A549 (cell line): ENCODE results near the gene MDC1. TPM values are rescaled to one million over a fixed set of nuclear protein-coding genes. Genes with fewer than 3 reads are reported as not detected.
"Not testable (repeated sequence)": the region's sequence is repeated elsewhere in the genome, so short reads cannot be mapped to it uniquely, and the experiment has no call there.

Source experiments
- ATAC-seq, 2 experiments: fragments of 200-7000 bp in 1 of 2; fragments of >200 bp in 1 of 2; cut with Nextera tagmentation in 1 of 2; cut with Tn5 transposase in 1 of 2; 3 replicates each; pipeline versions ENCODE4 v1.8.0 to v1.9.1; 2018 to 2020; ENCODE audit warnings: mild to moderate bottlenecking in 1 of 2, moderate library complexity in 1 of 2
- CTCF ChIA-PET: fragments of 300-600 bp; sonication (Branson Sonifier 250); formaldehyde crosslinking; extraction: SDS; loops from one replicate; lab custom pipeline; 2021; ENCODE audit warnings: antibody characterized with exemption, inconsistent platforms; lab: Yijun Ruan, JAX
- POLR2A ChIA-PET: fragments of 350-600 bp; formaldehyde crosslinking; extraction: SDS; loops from one replicate; lab custom pipeline; 2021; ENCODE audit warnings: antibody characterized with exemption, inconsistent platforms; lab: Yijun Ruan, JAX
- DNase-seq, 2 experiments: peaks; one replicate each; pipeline versions ENCODE4 v3.0.0 to v3.0.0-alpha.2; 2011 to 2016; ENCODE audit warnings: low read depth in 1 of 2, low spot score in 1 of 2
- FAIRE-seq: peaks from 2 replicates; lab custom pipeline; 2011; peaks lifted over from hg19 to GRCh38; lab: Jason Lieb, UNC
- H3K27ac ChIP-seq, 2 experiments: fragments of >200 bp; sonication (Bioruptor Twin); formaldehyde crosslinking; 3 replicates each; pipeline ENCODE4 v1.5.1; 2016 to 2017
- H3K4me1 ChIP-seq: fragments of >200 bp; sonication (Bioruptor Twin); formaldehyde crosslinking; 3 replicates; pipeline ENCODE4 v1.6.1; 2016
- H3K4me2 ChIP-seq: fragments of >200 bp; sonication (Bioruptor Twin); formaldehyde crosslinking; 3 replicates; pipeline ENCODE4 v1.6.1; 2016
- H3K4me3 ChIP-seq: fragments of >200 bp; sonication (Bioruptor Twin); formaldehyde crosslinking; 3 replicates; pipeline ENCODE4 v1.5.1; 2016
- H3K9me3 ChIP-seq: fragments of >200 bp; sonication (Bioruptor Twin); formaldehyde crosslinking; 3 replicates; pipeline ENCODE4 v1.6.1; 2016
- CBX2 ChIP-seq: fragments of 200-600 bp; sonication (generic); IDR thresholded peaks from 2 replicates; pipeline ENCODE4 v1.6.1; 2016; ENCODE audit warnings: low read depth, mild to moderate bottlenecking, borderline replicate concordance
- CEBPB ChIP-seq, 2 experiments: fragments of >200 bp in 1 of 2; sonication (Bioruptor Twin) in 1 of 2; formaldehyde crosslinking in 1 of 2; IDR thresholded peaks; 2 replicates each; pipeline ENCODE4 v1.6.1; 2012 to 2016
- EHF ChIP-seq: fragments of 250-450 bp; sonication (Bioruptor Pico); IDR thresholded peaks from 2 replicates; pipeline ENCODE4 v1.5.0; 2020; ENCODE audit warnings: mild to moderate bottlenecking
- FOSL2 ChIP-seq, 2 experiments: fragments of 450-650 bp in 1 of 2; fragments of >200 bp in 1 of 2; sonication (Bioruptor Twin) in 1 of 2; formaldehyde crosslinking; IDR thresholded peaks; 2 replicates each; pipeline versions ENCODE4 v1.5.0 to v1.6.1; 2016 to 2020; ENCODE audit warnings: mild to moderate bottlenecking in 1 of 2, moderate library complexity in 1 of 2
- JUN ChIP-seq, 2 experiments: fragments of >200 bp; sonication (Bioruptor Twin); formaldehyde crosslinking; IDR thresholded peaks; 2 replicates in 1 of 2; 3 replicates in 1 of 2; pipeline ENCODE4 v1.6.1; 2016 to 2017
- JUNB ChIP-seq: fragments of >200 bp; sonication (Bioruptor Twin); formaldehyde crosslinking; IDR thresholded peaks from 2 replicates; pipeline ENCODE4 v1.6.1; 2016
- KDM5A ChIP-seq: fragments of 200-600 bp; sonication (generic); IDR thresholded peaks from 2 replicates; pipeline ENCODE4 v1.6.1; 2016; ENCODE audit warnings: antibody characterized with exemption, mild to moderate bottlenecking
- MAZ ChIP-seq: fragments of 150-350 bp; IDR thresholded peaks from 2 replicates; pipeline ENCODE4 v1.6.1; 2014; ENCODE audit warnings: antibody characterized with exemption, low read depth, low read length, borderline replicate concordance
- POLR2A ChIP-seq: IDR thresholded peaks from 2 replicates; pipeline ENCODE4 v1.6.1; 2012; ENCODE audit warnings: mild to moderate bottlenecking, low read length
- POLR2AphosphoS2 ChIP-seq: conservative IDR thresholded peaks from 2 replicates; pipeline ENCODE4 v1.6.1; 2012; ENCODE audit warnings: low read length, improper control_type of control experiment, inconsistent platforms
- RAD21 ChIP-seq, 2 experiments: fragments of >200 bp in 1 of 2; sonication (Bioruptor Twin) in 1 of 2; formaldehyde crosslinking in 1 of 2; IDR thresholded peaks in 1 of 2; conservative IDR thresholded peaks in 1 of 2; 2 replicates in 1 of 2; 3 replicates in 1 of 2; pipeline ENCODE4 v1.6.1; 2012 to 2018; ENCODE audit warnings: inconsistent platforms in 1 of 2
- RFX5 ChIP-seq: fragments of 450-650 bp; IDR thresholded peaks from 2 replicates; pipeline ENCODE4 v1.7.1; 2014; ENCODE audit warnings: antibody characterized with exemption, mild to moderate bottlenecking, moderate library complexity
- ZNF302 ChIP-seq: fragments of 250-450 bp; sonication (Bioruptor Pico); IDR thresholded peaks from 2 replicates; pipeline ENCODE4 v1.9.0; 2021; ENCODE audit warnings: inconsistent platforms, mild to moderate bottlenecking, moderate library complexity
- WGBS: methylation state at CpG from one replicate; pipeline ENCODE4 v1.1.6; 2017; ENCODE audit errors: missing lambda C conversion rate; 5-methylcytosine and 5-hydroxymethylcytosine counted together
- polyA plus RNA-seq, 4 experiments: library from polyadenylated mRNA; depleted of rRNA in 3 of 4; stranded (reverse); fragments of >200 nt; fragmentation: RNase III in 1 of 4; extraction: RNeasy Plus Mini Kit Qiagen cat#74134 plus additional on column Dnase treatment in 1 of 4; gene quantifications; 2 replicates in 3 of 4; 3 replicates in 1 of 4; pipeline ENCODE4 v1.2.3, GENCODE V29; 2011 to 2017
- TF ChIP-seq, protein P1 (sequence below): fragments of >200 bp; sonication (Bioruptor Twin); formaldehyde crosslinking; IDR thresholded peaks from 2 replicates; pipeline ENCODE4 v1.6.1; 2016

Gene MDC1
- polyA plus RNA-seq, 2 of the 4 experiments (the other 2 are of a cell fraction) = 8.2 to 16.5 TPM

- no peak overlapping the region for H3K27ac ChIP-seq
- 87% methylated on average over 27 of the region's 27 CpGs for WGBS
- TF ChIP-seq, protein P1, sequence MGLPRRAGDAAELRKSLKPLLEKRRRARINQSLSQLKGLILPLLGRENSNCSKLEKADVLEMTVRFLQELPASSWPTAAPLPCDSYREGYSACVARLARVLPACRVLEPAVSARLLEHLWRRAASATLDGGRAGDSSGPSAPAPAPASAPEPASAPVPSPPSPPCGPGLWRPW = no peak
- TF ChIP-seq KDM5A (no peak), POLR2A (no peak)
- peak overlapping the region; percentile 85 for H3K4me2 ChIP-seq
- DNase-seq = no peak
- ChIA-PET POLR2A (no interaction called here), CTCF (interaction anchor here (0.7 to 17.1 kb wide), 5 partner anchors 10 to 189 kb away, joined by 3 to 539 read pairs (median 9); partner anchors contain the start of genes MDC1 and TUBB)
- FAIRE-seq = no peak
- H3K4me1 ChIP-seq = peaks cover 7% of the 10 kb centered on the region; the same call in 1 of the 3 replicates
- H3K9me3 ChIP-seq = no peaks in the 10 kb centered on the region
- H3K4me3 ChIP-seq = no peak overlapping the region
- peak; percentile 57 to 59; a peak in 4 of 6 replicates for ATAC-seq
Observed at GRCh38 chr6:30670760-30671527, 46.1 kb downstream of the MDC1 start.

GRCh38 chr6:30666300-30666699 lies 50.8 kb downstream of the MDC1 start:
- H3K9me3 ChIP-seq, H3K4me1 ChIP-seq, H3K27ac ChIP-seq, POLR2A ChIA-PET, DNase-seq, ATAC-seq, H3K4me2 ChIP-seq, FAIRE-seq, H3K4me3 ChIP-seq: not testable (repeated sequence)
- CTCF ChIA-PET = interaction anchor here (1.3 to 1.9 kb wide), 2 partner anchors 13 to 56 kb away, joined by 5 to 12 read pairs; no protein-coding TSS in a partner anchor
- 75% methylated on average over 2 of the region's 2 CpGs for WGBS

- DNase-seq = no peak
- H3K27ac ChIP-seq = no peak overlapping the region
- TF ChIP-seq JUNB (no peak), ZNF302 (CRISPR knock-in tag) (no peak)
- H3K4me1 ChIP-seq = no peaks in the 10 kb centered on the region
- no peak overlapping the region for H3K4me2 ChIP-seq
- no peak overlapping the region for H3K4me3 ChIP-seq
- no peak for FAIRE-seq
- ATAC-seq = no peak
- 95% methylated on average over 34 of the region's 34 CpGs for WGBS
- ChIA-PET CTCF (interaction anchor here (0.7 to 1.9 kb wide), 8 partner anchors 7 to 120 kb away, joined by 3 to 12 read pairs (median 4); partner anchors contain the start of gene DHX16), POLR2A (no interaction called here)
- no peaks in the 10 kb centered on the region for H3K9me3 ChIP-seq
Observed at GRCh38 chr6:30664994-30665767, 51.9 kb downstream of the MDC1 start.

- H3K4me2 ChIP-seq, H3K4me1 ChIP-seq, H3K9me3 ChIP-seq, ATAC-seq, H3K4me3 ChIP-seq, FAIRE-seq, POLR2A ChIA-PET, DNase-seq, H3K27ac ChIP-seq: not testable (repeated sequence)
- WGBS = 88% methylated on average over 3 of the region's 5 CpGs
- CTCF ChIA-PET = interaction anchor here (1.4 kb wide), 1 partner anchor 21 kb away, joined by 4 read pairs; no protein-coding TSS in a partner anchor
Observed at GRCh38 chr6:30657922-30658321, 59.2 kb downstream of the MDC1 start.

DNA sequence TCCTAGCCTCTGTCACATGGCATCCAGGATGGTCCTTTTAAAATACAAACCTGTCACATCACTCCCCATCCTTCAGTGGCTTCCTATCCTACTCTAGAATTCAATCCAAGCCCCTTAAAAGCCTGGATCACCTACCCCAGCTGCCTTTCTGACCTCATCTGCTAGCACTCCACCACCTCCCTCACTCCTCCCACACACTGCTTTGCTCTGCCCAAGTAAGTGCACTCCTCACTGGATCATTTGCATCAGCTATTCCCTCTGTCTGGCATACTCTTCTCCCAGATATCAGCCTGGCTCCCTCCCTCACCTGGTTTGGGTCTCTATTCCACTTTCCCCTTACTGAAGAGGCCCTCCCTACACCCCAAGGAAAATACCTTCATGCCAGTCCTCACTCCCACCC lies 59.6 kb downstream of the MDC1 start:
- DNase-seq = no peak
- Histone ChIP-seq H3K4me1 (no peaks in the 10 kb centered on the region), H3K9me3 (no peaks in the 10 kb centered on the region), H3K4me2 (no peak overlapping the region), H3K27ac (no peak overlapping the region), H3K4me3 (no peak overlapping the region)
- ChIA-PET CTCF (interaction anchor here (0.6 to 1.4 kb wide), 4 partner anchors 11 to 125 kb away, joined by 3 to 4 read pairs (median 3); no protein-coding TSS in a partner anchor), POLR2A (no interaction called here)
- TF ChIP-seq EHF (no peak), RFX5 (no peak), RAD21 (conservative IDR thresholded peaks at IDR 0.05 in 1 of 2, IDR thresholded peaks at IDR 0.05 in 1 of 2) (no peak), CEBPB (IDR thresholded peaks at IDR 0.05) (no peak), POLR2A (no peak), POLR2AphosphoS2 (no peak), FOSL2 (IDR thresholded peaks at IDR 0.05) (no peak), FOSL2 (CRISPR knock-in tag; IDR thresholded peaks at IDR 0.05) (no peak), MAZ (no peak), JUN (IDR thresholded peaks at IDR 0.05) (no peak), CBX2 (no peak)
- FAIRE-seq = no peak
- no peak for ATAC-seq
